GM12875 (cell line): ENCODE measurements around the gene FRG2C.
"Not testable (repeated sequence)": the region's sequence is repeated elsewhere in the genome, so short reads cannot be mapped to it uniquely, and the experiment has no call there.

Experiments
- H3K4me3 ChIP-seq: one replicate; pipeline ENCODE4 v1.5.1; 2011; ENCODE audit warnings: low read depth, low read length, control low read depth
- CTCF ChIP-seq: IDR thresholded peaks from 2 replicates; pipeline ENCODE4 v1.5.1; 2011; ENCODE audit warnings: low read depth, mild to moderate bottlenecking, control low read depth, inconsistent platforms, low read length, moderate library complexity, borderline replicate concordance; ENCODE audit not compliant: insufficient read depth

The FRG2C gene

DNA sequence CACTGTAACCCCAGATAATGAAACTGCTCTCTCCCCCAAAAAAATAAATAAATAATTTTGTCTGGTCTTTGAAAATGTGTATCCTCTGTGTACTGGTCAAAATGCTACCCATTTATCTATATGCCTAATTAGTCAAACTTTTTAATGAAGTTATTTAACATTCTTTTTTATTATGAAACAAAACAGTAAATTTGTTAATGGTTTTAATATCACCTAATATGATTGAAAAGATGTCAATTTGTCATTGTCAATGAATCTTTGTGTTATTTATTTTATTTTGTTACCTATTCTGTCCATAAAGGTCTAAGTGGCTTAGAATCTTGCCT lies 5.1 kb upstream of the FRG2C start:
- not testable (repeated sequence) for H3K4me3 ChIP-seq

DNA sequence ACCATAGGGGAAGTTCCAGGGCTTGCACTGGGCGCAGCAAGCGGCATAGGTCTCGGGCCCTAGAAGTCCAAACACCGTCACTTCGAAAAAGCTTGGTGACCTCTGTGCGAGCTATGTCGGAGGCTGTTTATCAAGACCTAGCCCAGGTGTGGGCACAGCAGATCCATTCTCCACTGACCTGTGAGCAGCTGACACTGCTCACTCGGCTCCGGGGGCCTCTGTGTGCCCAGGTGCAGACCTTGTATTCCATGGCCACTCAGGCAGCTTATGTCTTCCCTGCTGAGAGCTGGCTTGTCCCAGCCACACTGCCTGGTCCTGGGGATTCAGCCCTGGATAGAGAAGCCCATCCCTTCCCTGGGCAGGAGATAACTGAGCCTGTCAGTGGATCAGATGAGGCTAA lies 1.5 kb downstream of the FRG2C start:
- not testable (repeated sequence) for H3K4me3 ChIP-seq

DNA sequence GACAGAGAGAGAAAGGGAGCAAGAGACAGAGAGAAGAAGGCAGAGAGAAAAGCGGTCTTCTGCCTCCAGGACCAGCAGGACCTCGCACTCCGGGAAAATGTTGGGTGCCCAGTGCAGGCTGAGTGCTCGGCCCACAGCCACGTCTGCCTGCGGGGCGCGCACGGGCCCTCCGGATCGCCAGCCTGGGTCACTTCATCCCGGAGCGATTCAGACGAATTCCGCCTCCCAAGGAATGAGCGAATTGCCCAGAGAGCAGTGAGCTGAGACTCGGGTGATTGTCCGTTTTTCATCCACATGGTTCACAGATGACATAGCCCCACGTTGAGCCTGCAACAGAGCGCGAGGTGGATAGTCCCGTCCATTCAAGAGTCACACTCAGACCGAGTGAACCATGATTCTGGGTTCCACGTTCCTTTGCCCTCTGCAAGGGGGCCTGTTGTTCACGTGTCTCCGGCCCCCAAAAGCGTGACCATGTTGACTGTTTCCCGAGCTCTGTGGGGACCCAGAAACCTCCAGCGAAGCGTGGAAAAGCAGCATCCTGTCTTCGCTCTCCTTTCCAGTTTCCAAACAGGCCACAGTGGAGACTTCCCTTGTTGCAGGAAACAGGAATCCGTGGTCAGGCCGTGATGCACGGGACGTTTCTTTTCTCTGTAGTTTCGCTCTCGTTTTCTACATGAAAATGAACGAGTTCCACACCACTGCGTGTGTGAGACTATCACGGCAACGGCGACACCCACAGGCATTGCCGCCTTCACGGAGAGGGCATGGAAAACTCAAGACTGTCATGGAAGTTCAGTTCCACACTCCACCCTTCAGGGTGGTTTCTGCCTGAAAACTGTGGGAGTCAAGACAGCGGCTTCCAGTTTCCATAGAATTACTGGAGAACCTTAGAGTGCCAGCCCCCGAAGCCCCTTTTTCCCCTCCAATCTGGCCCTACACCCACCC lies 3.9 kb downstream of the FRG2C start:
- H3K4me3 ChIP-seq = not testable (repeated sequence)

GRCh38 chr3:75668759-75669347 lies 4.7 kb downstream of the FRG2C start:
- not testable (repeated sequence) for H3K4me3 ChIP-seq

DNA sequence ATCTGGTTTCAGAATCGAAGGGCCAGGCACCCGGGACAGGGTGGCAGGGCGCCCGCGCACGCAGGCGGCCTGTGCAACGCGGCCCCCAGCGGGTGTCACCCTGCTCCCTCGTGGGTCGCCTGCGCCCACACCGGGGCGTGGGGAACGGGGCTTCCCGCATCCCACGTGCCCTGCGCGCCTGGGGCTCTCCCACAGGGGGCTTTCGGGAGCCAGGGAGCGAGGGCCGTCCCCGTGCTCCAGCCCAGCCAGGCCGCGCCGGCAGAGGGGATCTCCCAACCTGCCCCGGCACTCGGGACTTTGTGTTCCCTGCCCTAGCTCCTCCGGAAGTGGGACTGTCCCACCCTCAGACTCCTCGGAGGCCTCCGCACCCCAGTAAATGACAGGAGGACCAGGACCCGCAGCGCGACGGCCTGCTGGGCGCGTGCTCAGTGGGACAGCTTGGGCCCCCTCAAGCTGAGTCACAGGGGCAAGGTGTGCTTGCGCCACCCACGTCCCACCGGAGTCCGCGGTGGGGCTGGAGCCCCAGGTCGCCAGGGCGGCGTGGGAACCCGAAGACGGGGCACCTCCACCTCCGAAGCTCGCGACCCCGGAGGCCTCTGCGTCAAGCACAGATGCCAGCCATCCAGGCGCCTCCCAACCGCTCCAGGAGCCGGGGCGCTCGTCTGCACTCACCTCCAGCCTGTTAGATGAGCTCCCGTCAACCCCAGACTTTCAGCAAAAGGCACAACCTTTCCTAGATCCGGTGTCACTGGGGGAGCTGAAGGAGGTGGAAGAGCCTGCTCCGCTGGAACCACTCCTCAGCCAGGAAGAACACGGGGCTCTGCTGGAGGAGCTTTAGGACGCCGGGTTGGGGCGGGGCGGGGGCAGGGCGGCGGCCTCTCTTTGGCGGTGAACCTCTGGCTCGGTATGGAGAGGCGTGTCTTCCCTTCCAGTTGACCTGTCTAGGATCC lies 5.5 kb downstream of the FRG2C start:
- not testable (repeated sequence) for H3K4me3 ChIP-seq

GRCh38 chr3:75670298-75671286 lies 6.5 kb downstream of the FRG2C start:
- H3K4me3 ChIP-seq = peak overlapping the region; percentile 11

DNA sequence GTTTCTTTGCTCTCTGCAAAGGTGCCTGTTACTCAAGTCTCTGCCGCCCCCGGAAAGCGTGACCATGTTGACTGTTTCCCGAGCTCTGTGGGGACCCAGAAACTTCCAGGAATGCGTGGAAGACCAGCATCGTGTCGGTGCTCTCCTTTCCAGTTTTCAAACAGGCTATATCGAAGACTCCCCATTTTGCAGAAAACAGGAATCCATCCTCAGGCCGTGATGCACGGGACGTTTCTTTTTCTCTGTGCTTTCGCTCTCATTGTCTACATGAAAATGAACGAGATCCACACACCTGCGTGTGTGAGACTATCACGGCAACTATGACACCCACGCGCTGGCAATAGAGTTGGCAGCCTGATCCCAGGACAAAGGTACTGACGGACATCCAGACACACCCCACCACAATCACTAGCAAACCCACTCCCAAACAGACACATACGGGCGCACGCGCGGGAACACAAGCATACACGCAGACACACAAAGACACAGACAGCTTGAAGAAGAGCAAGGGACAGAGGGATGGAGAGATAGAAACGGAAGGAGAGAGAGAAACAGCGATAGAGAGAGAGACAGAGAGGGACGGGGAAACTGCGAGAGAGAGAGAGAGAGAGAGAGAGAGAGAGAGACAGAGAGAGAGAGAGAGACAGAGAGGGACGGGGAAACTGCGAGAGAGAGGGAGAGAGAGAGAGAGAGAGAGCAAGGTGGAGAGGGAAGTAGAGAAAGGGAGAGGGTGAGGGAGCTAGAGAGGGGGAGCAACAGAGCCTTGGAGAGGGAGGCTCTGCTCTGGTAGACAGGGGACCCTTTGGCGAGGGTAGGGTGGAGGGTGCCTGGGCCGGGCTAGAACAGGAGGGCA lies 7.4 kb downstream of the FRG2C start:
- not testable (repeated sequence) for H3K4me3 ChIP-seq

GRCh38 chr3:75672140-75672775 lies 8.1 kb downstream of the FRG2C start:
- H3K4me3 ChIP-seq = not testable (repeated sequence)

DNA sequence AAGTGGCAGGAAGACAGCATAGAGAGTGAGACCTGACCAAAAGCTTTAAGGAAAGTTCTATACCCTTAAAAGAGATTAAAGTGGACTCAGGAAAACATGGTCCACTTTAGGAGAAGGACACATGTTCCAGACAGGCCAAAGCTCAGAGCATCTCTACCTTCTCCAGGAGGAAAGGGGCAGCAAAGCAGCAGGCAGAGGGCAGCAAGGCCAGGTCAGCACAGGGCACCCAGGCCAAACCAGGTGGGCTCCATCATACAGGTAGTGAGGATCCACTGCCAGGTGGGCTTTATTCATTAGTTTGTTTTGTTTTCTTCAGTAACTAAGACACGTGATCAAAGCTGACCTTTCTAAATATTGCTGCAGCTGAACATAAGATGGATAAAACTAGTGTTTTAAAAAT lies 19.8 kb downstream of the FRG2C start:
- not testable (repeated sequence) for H3K4me3 ChIP-seq

DNA sequence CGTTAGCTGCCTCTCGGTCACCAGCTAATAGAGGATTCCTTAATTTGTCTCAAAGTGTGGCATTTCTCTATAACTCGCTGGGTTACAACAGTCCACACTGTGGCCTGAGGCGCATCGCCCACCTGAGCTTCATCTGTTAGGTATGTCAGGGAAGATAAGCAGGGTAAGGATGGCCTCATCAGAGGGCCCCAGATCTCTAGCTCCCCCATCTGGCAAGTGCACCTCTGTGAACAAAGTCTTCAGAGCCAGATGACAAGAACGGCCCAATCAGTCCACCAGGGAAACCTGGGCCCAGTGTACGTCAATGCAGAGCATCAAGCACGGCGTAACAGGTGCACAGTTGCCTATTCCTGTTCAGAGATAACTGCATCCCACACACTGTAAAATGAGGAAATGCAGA lies 23.2 kb downstream of the FRG2C start:
- H3K4me3 ChIP-seq = no peak overlapping the region
- TF ChIP-seq CTCF = no peak

GRCh38 chr3:75692061-75692460 lies 27.9 kb downstream of the FRG2C start:
- TF ChIP-seq CTCF = no peak
- H3K4me3 ChIP-seq = no peak overlapping the region
